B cell (primary cell): ENCODE measurements around the gene TNFRSF19.

Experiments
- CTCF ChIP-seq: fragments of 200-600 bp; IDR thresholded peaks from one replicate; pipeline ENCODE4 v1.8.0; 2022; ENCODE audit warnings: antibody characterized with exemption, mild to moderate bottlenecking
- EZH2 ChIP-seq: IDR thresholded peaks from 2 replicates; pipeline ENCODE4 v1.6.1; 2012; ENCODE audit warnings: borderline replicate concordance, low read depth, mild to moderate bottlenecking, moderate library complexity, low read length; ENCODE audit not compliant: insufficient read depth, poor library complexity, severe bottlenecking

DNA sequence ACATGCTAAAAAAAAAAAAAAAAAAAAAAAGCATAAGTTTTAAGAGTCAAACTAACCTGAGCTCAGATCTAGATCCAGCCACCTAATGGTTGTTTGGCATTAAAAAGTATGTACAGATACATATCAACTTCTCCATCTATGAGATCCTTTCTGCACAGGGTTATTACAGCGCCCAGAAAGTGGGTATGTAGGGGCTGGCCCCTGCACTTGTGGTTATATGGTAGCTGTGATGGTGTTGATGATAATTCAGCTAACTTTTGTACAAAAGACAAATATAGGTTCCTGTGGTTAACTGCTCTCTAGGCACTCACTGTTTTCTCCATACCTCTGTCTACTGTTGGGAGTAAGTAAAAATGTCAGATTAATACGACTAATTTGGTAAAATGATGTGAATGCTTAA, 81.7 kb downstream of the TNFRSF19 start:
- TF ChIP-seq CTCF = no peak
- no peak for TF ChIP-seq EZH2
